AG10803 (cell line): ENCODE measurements around the gene HSD17B8.

Experiments used
- DNase-seq: peaks from one replicate; pipeline ENCODE4 v3.0.0; 2010; ENCODE audit warnings: low read depth
- H3K4me3 ChIP-seq: 2 replicates; pipeline ENCODE4 v1.5.1; 2011; ENCODE audit warnings: mild to moderate bottlenecking, low read length, control low read depth
- TF ChIP-seq, protein P1 (sequence below): conservative IDR thresholded peaks from 2 replicates; pipeline ENCODE4 v1.5.1; 2011; ENCODE audit warnings: mild to moderate bottlenecking, low read length, control low read depth, inconsistent platforms

Gene HSD17B8

DNA sequence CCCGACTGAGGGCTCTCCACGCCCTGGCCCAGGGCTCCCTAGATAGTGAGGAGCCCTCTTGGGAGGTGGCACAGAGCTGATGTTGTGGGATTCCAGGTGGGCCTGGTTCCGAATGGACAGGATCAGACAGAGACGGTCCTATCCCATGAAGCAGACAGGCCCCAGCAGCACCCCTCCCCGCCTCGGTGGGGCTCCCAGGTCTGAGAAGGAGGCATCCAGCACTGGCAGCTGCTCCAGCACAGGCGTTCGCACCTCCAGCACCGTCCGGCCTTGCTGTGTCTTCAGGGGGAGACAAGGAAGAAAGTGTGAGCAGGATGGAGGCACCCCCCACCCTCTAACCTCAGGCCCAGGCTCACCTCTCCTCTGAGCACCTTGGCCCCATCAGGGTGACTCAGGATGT lies 40.9 kb upstream of the HSD17B8 start:
- TF ChIP-seq, protein P1, sequence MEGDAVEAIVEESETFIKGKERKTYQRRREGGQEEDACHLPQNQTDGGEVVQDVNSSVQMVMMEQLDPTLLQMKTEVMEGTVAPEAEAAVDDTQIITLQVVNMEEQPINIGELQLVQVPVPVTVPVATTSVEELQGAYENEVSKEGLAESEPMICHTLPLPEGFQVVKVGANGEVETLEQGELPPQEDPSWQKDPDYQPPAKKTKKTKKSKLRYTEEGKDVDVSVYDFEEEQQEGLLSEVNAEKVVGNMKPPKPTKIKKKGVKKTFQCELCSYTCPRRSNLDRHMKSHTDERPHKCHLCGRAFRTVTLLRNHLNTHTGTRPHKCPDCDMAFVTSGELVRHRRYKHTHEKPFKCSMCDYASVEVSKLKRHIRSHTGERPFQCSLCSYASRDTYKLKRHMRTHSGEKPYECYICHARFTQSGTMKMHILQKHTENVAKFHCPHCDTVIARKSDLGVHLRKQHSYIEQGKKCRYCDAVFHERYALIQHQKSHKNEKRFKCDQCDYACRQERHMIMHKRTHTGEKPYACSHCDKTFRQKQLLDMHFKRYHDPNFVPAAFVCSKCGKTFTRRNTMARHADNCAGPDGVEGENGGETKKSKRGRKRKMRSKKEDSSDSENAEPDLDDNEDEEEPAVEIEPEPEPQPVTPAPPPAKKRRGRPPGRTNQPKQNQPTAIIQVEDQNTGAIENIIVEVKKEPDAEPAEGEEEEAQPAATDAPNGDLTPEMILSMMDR, result no peak
- DNase-seq, result no peak
- H3K4me3 ChIP-seq, result no peak overlapping the region

DNA sequence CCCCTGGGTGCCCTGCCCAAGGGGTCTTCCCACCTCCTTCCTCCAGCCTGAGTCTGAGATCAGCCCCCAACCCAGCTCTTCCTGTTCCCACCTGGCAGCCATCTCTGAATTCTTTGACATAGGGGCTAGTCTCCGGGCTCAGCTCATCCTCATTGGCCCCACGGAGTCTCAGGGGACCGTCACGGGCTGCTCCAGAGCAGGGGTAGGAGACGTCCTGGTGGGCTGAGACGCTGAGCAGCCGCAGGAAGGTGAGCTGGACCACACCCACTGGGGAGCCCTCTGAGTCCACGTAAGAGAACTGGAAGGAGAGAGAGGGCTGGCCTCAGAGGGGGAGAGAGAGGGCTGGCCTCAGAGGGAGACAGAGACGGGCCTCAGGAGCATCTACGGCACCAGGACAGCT lies 40.3 kb upstream of the HSD17B8 start:
- DNase-seq, result no peak
- TF ChIP-seq, protein P1, result no peak
- no peak overlapping the region for H3K4me3 ChIP-seq

DNA sequence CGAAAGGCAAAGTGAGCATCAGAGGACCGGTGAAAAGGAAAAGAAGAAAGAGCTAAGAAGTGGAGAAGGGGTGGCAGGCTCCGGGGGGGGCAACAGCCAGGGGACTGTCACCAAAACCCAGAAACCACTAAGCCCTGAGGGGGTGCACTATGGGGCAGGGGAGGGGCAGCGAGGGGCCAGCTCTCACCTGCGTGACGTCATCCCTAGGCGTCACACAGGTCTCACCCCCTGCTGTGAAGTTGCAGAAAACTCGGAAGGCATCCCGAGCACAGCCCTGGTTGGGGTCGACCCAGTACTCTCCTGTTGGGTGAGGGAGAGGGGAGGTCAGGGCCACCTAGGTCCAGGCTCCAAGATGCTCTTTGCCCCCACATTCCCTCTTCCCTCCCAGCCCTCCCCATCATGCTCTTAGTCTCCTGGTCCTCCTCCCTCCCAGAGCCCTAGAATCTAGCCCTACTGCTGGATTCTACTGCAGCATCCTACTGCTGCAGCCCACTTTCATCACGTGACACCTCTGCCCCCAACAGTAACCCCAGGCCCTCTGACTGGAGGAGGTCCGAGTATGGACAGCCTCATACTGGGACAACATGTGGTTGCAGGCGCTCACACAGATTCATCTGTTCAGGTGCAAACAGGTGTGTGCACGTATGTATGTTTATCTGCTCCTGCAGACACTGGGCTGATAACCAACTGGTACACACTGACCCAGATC lies 39.6 kb upstream of the HSD17B8 start:
- TF ChIP-seq, protein P1, result no peak

DNA sequence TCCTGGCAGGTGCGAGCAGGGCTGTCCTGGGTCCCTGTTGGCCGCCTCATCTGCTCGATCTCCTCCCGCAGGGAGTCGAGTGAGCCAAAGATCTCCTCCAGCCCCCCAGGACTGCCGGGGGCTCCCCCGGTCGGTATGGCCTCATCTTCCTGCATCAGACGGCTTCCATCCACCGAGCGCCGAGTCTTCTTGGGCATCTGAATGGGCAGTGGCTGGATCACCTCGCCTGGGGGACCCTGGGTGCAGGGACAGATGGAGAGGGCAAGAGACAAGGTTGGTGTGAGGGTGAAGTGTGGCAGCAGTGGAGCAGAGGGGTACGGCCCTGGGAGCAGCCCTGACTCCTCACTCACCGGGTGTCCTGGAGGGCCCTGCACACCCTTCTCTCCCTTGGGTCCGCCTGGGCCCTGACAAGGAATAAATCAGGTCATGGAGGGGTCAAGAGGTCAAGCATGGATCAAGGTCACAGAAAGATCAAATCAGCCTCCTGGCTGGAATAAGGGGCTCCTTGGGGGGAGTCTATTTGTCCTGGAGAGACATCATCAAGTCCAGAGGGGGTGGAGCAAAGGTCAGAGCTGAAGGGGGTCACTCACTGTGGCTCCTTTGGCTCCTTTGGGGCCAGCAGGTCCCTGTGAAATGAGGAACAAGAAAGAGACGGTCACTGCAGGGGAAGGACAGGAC lies 38.7 kb upstream of the HSD17B8 start:
- TF ChIP-seq, protein P1, result no peak
- no peak for DNase-seq
- no peak overlapping the region for H3K4me3 ChIP-seq

More for the DNA sequence above, 39.6 kb upstream of the HSD17B8 start:
- no peak for DNase-seq
- H3K4me3 ChIP-seq, result no peak overlapping the region

DNA sequence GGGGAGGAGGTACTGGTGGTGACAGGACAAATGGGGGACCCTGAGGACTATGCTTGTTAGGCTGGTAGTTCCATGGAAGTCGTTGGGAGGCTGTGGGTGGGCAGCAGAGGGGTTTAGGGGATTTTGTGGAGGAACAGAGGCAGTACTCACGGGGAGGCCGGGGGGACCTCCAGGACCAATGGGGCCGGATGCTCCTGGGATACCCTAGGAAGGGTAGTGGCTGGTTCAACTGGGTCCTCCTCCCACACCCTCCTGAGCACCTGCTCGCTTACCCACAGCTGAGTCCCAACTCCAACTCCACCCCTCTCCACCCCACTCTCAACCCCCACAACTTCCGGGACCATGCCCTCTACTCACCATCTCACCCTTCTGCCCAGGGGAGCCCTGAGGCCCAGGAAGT lies 38.1 kb upstream of the HSD17B8 start:
- no peak for DNase-seq
- H3K4me3 ChIP-seq, result no peak overlapping the region
- TF ChIP-seq, protein P1, result no peak

DNA sequence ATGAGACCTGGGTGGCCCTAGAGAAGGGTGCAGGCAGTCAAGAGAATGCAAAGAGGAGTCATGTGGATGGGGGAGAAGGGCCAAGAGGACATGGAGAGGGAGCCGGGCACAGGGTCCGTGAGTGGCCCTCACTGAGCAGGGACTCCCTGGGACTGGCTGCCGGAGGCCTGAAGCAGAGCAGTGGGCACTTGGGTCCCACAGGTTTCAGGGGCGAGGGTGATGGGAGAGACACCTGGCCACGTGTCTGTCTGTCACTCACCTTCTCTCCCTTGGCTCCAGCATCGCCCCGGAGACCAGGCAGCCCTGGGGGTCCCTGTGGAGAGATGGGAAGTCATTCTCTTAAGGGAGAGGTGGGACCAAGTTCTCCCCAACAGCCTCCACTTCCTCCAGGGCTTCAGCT lies 37.6 kb upstream of the HSD17B8 start:
- no peak overlapping the region for H3K4me3 ChIP-seq
- DNase-seq, result no peak
- TF ChIP-seq, protein P1, result no peak
